Endothelial cell of umbilical vein (primary cell): Measurements from ENCODE around the gene DCLK2. TPM values are rescaled to one million over a fixed set of nuclear protein-coding genes. Genes with fewer than 3 reads are reported as not detected.

Source experiments
- BruUV-seq: library from RNA; stranded (reverse); fragments of 400-500 nt; replicated peaks from 2 replicates; lab custom pipeline; 2021; lab: Mats Ljungman, UMichigan
- CTCF ChIA-PET: fragments of 300-600, 350-600 bp; sonication (Branson Sonifier 250); formaldehyde crosslinking; loops from one replicate; lab custom pipeline; 2021; ENCODE audit warnings: antibody characterized with exemption, inconsistent platforms; lab: Charles Lee
- POLR2A ChIA-PET: fragments of 300-600, 350-600 bp; sonication (Branson Sonifier 250); formaldehyde crosslinking; loops from one replicate; lab custom pipeline; 2021; ENCODE audit warnings: antibody characterized with exemption, inconsistent platforms; lab: Charles Lee
- DNase-seq: peaks from one replicate; pipeline ENCODE4 v3.0.0-alpha.2; 2011; ENCODE audit warnings: low read depth, low spot score
- FAIRE-seq: peaks from 2 replicates; lab custom pipeline; 2011; peaks lifted over from hg19 to GRCh38; lab: Jason Lieb, UNC
- H2AFZ ChIP-seq: 2 replicates; pipeline ENCODE4 v1.6.0; 2012; ENCODE audit warnings: low read depth, low read length, control low read depth, inconsistent platforms
- H3K27ac ChIP-seq: 2 replicates; pipeline ENCODE4 v1.5.1; 2011; ENCODE audit warnings: low read depth, mild to moderate bottlenecking, control low read depth, low read length, moderate library complexity; ENCODE audit not compliant: insufficient read depth
- H3K27me3 ChIP-seq, 2 experiments: 2 replicates each; pipeline versions ENCODE4 v1.6.0 to v1.6.1; 2011; ENCODE audit warnings: low read length in 2 of 2, mixed read lengths in 1 of 2; ENCODE audit not compliant: control insufficient read depth in 2 of 2, insufficient read depth in 2 of 2
- H3K36me3 ChIP-seq, 2 experiments: 2 replicates in 1 of 2; 3 replicates in 1 of 2; pipeline ENCODE4 v1.5.1; 2011; ENCODE audit warnings: low read length in 2 of 2, mild to moderate bottlenecking in 1 of 2, moderate library complexity in 1 of 2; ENCODE audit not compliant: control insufficient read depth in 2 of 2, insufficient read depth in 2 of 2; ENCODE audit errors: extremely low read depth in 1 of 2
- H3K4me1 ChIP-seq: 3 replicates; pipeline ENCODE4 v1.5.1; 2011; ENCODE audit warnings: mild to moderate bottlenecking, low read length; ENCODE audit not compliant: control insufficient read depth, insufficient read depth; ENCODE audit errors: extremely low read depth
- H3K4me2 ChIP-seq: 2 replicates; pipeline ENCODE4 v1.6.1; 2011; ENCODE audit warnings: low read length, control low read depth, mixed read lengths; ENCODE audit not compliant: insufficient read depth
- H3K4me3 ChIP-seq, 3 experiments: fragments of 200-600 bp in 1 of 3; sonication (generic), shearing (Covaris generic) in 1 of 3; replicated peaks in 1 of 3; 2 replicates each; pipeline ENCODE4 v1.5.1; 2011 to 2016; ENCODE audit warnings: control low read depth in 3 of 3, low read length in 3 of 3, mild to moderate bottlenecking in 2 of 3, inconsistent platforms in 1 of 3, low read depth in 1 of 3, moderate library complexity in 1 of 3; ENCODE audit not compliant: insufficient read depth in 1 of 3
- H3K79me2 ChIP-seq: 2 replicates; pipeline ENCODE4 v1.6.0; 2012; ENCODE audit warnings: low read length, inconsistent platforms; ENCODE audit not compliant: control insufficient read depth, insufficient read depth
- H3K9ac ChIP-seq: replicated peaks from 2 replicates; pipeline ENCODE3; 2011; ENCODE audit warnings: low read length, control low read depth; ENCODE audit not compliant: insufficient read depth; ENCODE audit errors: extremely low read depth
- H3K9me1 ChIP-seq: replicated peaks from 3 replicates; pipeline ENCODE4 v1.6.0; 2011; ENCODE audit warnings: mild to moderate bottlenecking, low read length; ENCODE audit not compliant: control insufficient read depth, insufficient read depth; ENCODE audit errors: extremely low read depth
- H3K9me3 ChIP-seq: replicated peaks from 2 replicates; pipeline ENCODE4 v1.5.1; 2012; ENCODE audit warnings: low read length, inconsistent platforms; ENCODE audit not compliant: control insufficient read depth, insufficient read depth
- H4K20me1 ChIP-seq: replicated peaks from 2 replicates; pipeline ENCODE3; 2011; ENCODE audit warnings: mild to moderate bottlenecking, low read length; ENCODE audit not compliant: control insufficient read depth, insufficient read depth; ENCODE audit errors: extremely low read depth
- EZH2 ChIP-seq: IDR thresholded peaks from 2 replicates; pipeline ENCODE4 v1.6.1; 2012; ENCODE audit warnings: borderline replicate concordance, low read depth, mild to moderate bottlenecking, moderate library complexity, low read length, inconsistent platforms; ENCODE audit not compliant: severe bottlenecking
- FOS ChIP-seq: IDR thresholded peaks from 2 replicates; pipeline ENCODE4 v1.6.1; 2011; ENCODE audit warnings: mild to moderate bottlenecking, low read length, moderate library complexity, borderline replicate concordance; ENCODE audit not compliant: insufficient read depth
- GATA2 ChIP-seq: IDR thresholded peaks from 2 replicates; pipeline ENCODE4 v1.7.0; 2011; ENCODE audit warnings: low read depth, mild to moderate bottlenecking, moderate library complexity, mixed read lengths, low read length; ENCODE audit not compliant: insufficient read length, insufficient read depth
- JUN ChIP-seq: IDR thresholded peaks from 2 replicates; pipeline ENCODE4 v1.6.1; 2011; ENCODE audit warnings: borderline replicate concordance, low read depth; ENCODE audit not compliant: insufficient read length, insufficient read depth
- MYC ChIP-seq: IDR thresholded peaks from one replicate; pipeline ENCODE4 v1.6.1; 2011; ENCODE audit warnings: mild to moderate bottlenecking, low read depth, low read length
- POLR2A ChIP-seq: IDR thresholded peaks from 2 replicates; pipeline ENCODE4 v1.6.1; 2012; ENCODE audit warnings: low read depth, mild to moderate bottlenecking, control low read depth, low read length
- POLR2AphosphoS5 ChIP-seq: IDR thresholded peaks from 2 replicates; pipeline ENCODE4 v1.6.1; 2012; ENCODE audit warnings: low read depth, mild to moderate bottlenecking, control low read depth, low read length, moderate library complexity; ENCODE audit not compliant: insufficient read depth
- dilution Hi-C: fragments of 300-500 bp; cut with MboI; formaldehyde crosslinking; loops from one replicate; pipeline ENCODE4 v1.15.0; 2019; ENCODE audit warnings: low sequenced_read_pairs; ENCODE audit not compliant: extremely low pct_ligation_motif_present
- intact Hi-C: fragments of 100-400 bp; cut with micrococcal nuclease; formaldehyde crosslinking; loops from one replicate; pipeline ENCODE4 v1.10.0; 2022
- polyA plus RNA-seq, 4 experiments: library from polyadenylated mRNA; depleted of rRNA in 3 of 4; stranded (reverse) in 3 of 4; unstranded in 1 of 4; fragments of >200 nt; gene quantifications; 2 replicates each; pipeline versions ENCODE4 v1.2.1 to v1.2.3, GENCODE V29; 2011 to 2012; ENCODE audit warnings: missing spikeins in 1 of 4
- total RNA-seq: library from RNA; stranded (reverse); gene quantifications from 2 replicates; pipeline ENCODE4 v1.2.3, GENCODE V29; 2021
- TF ChIP-seq, protein P1 (sequence below), 2 donors: IDR thresholded peaks; 1 replicate in 1 of 2; 2 replicates in 1 of 2; pipeline ENCODE4 v1.5.1; 2011; ENCODE audit warnings: low read length in 2 of 2, mild to moderate bottlenecking in 2 of 2, moderate library complexity in 2 of 2, control low read depth in 1 of 2, inconsistent platforms in 1 of 2, low read depth in 1 of 2; ENCODE audit not compliant: insufficient read depth in 1 of 2; ENCODE audit errors: extremely low read depth in 1 of 2
- TF ChIP-seq, protein P2 (sequence below): IDR thresholded peaks from 2 replicates; pipeline ENCODE4 v1.6.1; 2011; ENCODE audit not compliant: insufficient read depth, insufficient read length

Gene DCLK2
- total and polyA plus RNA-seq, 2 donors (not counting 3 experiments of a cell fraction or from before 2014, with no cell fraction given) = 1.7 to 4.7 TPM

DNA sequence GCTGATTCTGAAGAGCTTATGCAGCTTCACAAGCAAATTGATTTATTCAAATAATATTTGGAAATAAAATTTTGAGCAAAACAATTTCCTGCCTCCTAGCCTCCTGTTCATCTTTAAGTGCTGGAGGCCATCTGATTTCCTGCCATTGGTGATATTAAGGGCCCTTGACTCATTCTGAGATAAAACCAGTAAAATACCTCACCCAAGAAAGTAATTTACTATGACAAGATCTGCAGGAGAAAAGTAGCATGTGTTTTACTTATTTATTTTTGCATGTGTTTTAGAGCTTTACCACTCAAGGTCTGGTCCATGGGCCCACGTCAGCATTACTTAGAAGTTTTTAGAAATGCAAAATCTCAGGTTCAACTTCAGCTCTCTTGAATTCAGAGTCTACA, 67.7 kb downstream of the DCLK2 start:
- POLR2A ChIA-PET = no interaction called here

More for the DNA sequence above, 67.7 kb downstream of the DCLK2 start:
- DNase-seq = no peak
- Histone ChIP-seq H3K4me3 (no peak overlapping the region), H3K27me3 (no peaks in the 10 kb centered on the region), H3K9ac (no peak overlapping the region), H3K36me3 (no peaks in the 10 kb centered on the region), H4K20me1 (no peaks in the 10 kb centered on the region), H3K4me2 (no peak overlapping the region), H3K4me1 (peaks cover 10% of the 10 kb centered on the region), H3K9me1 (no peaks in the 10 kb centered on the region), H3K9me3 (no peaks in the 10 kb centered on the region), H2AFZ (no peak overlapping the region), H3K79me2 (no peaks in the 10 kb centered on the region), H3K27ac (no peak overlapping the region)
- CTCF ChIA-PET = interaction anchor here (0.7 to 1.1 kb wide), 4 partner anchors 9 to 26 kb away, joined by 3 to 4 read pairs (median 4); no protein-coding TSS in a partner anchor
- intact Hi-C loops (no loop called here), dilution Hi-C loops (no loop called here)
- BruUV-seq = no TSS peak
- TF ChIP-seq POLR2AphosphoS5 (no peak), JUN (no peak), MYC (no peak), EZH2 (no peak), POLR2A (no peak), GATA2 (no peak), FOS (no peak)
- TF ChIP-seq, protein P1, sequence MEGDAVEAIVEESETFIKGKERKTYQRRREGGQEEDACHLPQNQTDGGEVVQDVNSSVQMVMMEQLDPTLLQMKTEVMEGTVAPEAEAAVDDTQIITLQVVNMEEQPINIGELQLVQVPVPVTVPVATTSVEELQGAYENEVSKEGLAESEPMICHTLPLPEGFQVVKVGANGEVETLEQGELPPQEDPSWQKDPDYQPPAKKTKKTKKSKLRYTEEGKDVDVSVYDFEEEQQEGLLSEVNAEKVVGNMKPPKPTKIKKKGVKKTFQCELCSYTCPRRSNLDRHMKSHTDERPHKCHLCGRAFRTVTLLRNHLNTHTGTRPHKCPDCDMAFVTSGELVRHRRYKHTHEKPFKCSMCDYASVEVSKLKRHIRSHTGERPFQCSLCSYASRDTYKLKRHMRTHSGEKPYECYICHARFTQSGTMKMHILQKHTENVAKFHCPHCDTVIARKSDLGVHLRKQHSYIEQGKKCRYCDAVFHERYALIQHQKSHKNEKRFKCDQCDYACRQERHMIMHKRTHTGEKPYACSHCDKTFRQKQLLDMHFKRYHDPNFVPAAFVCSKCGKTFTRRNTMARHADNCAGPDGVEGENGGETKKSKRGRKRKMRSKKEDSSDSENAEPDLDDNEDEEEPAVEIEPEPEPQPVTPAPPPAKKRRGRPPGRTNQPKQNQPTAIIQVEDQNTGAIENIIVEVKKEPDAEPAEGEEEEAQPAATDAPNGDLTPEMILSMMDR (IDR thresholded peaks at IDR 0.05; ENCODE audit: extremely low read depth in 1 of 2, insufficient read depth in 1 of 2, low read depth in 1 of 2, low read length in 2 of 2) = no peak
- TF ChIP-seq, protein P2, sequence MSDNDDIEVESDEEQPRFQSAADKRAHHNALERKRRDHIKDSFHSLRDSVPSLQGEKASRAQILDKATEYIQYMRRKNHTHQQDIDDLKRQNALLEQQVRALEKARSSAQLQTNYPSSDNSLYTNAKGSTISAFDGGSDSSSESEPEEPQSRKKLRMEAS = no peak
- no peak for FAIRE-seq
